Measurements from ENCODE around the gene LARGE1. TPM values are rescaled to one million over a fixed set of nuclear protein-coding genes. Genes with fewer than 3 reads are reported as not detected.

Gene LARGE1
- total and polyA plus RNA-seq, 2 of the 8 experiments (the other 6 are each of a cell fraction or from before 2014, with no cell fraction given), result 43.7 to 83.0 TPM

DNA sequence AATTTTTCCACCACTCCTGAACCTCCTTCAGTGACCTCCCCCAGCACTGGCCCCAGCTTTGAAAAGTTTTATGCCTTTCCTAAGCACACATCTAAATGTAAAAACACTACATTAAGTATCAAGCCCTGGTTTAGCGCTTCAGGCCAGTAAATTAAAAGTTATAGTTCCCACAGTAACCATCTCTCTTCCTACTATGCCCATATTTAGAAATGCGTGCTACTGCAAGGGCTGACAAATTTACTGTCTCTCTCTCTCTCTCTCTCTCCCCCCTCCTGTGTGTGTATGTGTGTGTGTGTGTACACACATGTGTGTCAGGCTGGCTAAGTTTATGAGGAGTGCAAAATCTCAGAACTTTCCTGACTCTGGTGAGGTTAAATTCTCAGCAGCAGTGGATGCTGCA, 231.4 kb downstream of the LARGE1 start (continued):
- TF ChIP-seq, protein P1, sequence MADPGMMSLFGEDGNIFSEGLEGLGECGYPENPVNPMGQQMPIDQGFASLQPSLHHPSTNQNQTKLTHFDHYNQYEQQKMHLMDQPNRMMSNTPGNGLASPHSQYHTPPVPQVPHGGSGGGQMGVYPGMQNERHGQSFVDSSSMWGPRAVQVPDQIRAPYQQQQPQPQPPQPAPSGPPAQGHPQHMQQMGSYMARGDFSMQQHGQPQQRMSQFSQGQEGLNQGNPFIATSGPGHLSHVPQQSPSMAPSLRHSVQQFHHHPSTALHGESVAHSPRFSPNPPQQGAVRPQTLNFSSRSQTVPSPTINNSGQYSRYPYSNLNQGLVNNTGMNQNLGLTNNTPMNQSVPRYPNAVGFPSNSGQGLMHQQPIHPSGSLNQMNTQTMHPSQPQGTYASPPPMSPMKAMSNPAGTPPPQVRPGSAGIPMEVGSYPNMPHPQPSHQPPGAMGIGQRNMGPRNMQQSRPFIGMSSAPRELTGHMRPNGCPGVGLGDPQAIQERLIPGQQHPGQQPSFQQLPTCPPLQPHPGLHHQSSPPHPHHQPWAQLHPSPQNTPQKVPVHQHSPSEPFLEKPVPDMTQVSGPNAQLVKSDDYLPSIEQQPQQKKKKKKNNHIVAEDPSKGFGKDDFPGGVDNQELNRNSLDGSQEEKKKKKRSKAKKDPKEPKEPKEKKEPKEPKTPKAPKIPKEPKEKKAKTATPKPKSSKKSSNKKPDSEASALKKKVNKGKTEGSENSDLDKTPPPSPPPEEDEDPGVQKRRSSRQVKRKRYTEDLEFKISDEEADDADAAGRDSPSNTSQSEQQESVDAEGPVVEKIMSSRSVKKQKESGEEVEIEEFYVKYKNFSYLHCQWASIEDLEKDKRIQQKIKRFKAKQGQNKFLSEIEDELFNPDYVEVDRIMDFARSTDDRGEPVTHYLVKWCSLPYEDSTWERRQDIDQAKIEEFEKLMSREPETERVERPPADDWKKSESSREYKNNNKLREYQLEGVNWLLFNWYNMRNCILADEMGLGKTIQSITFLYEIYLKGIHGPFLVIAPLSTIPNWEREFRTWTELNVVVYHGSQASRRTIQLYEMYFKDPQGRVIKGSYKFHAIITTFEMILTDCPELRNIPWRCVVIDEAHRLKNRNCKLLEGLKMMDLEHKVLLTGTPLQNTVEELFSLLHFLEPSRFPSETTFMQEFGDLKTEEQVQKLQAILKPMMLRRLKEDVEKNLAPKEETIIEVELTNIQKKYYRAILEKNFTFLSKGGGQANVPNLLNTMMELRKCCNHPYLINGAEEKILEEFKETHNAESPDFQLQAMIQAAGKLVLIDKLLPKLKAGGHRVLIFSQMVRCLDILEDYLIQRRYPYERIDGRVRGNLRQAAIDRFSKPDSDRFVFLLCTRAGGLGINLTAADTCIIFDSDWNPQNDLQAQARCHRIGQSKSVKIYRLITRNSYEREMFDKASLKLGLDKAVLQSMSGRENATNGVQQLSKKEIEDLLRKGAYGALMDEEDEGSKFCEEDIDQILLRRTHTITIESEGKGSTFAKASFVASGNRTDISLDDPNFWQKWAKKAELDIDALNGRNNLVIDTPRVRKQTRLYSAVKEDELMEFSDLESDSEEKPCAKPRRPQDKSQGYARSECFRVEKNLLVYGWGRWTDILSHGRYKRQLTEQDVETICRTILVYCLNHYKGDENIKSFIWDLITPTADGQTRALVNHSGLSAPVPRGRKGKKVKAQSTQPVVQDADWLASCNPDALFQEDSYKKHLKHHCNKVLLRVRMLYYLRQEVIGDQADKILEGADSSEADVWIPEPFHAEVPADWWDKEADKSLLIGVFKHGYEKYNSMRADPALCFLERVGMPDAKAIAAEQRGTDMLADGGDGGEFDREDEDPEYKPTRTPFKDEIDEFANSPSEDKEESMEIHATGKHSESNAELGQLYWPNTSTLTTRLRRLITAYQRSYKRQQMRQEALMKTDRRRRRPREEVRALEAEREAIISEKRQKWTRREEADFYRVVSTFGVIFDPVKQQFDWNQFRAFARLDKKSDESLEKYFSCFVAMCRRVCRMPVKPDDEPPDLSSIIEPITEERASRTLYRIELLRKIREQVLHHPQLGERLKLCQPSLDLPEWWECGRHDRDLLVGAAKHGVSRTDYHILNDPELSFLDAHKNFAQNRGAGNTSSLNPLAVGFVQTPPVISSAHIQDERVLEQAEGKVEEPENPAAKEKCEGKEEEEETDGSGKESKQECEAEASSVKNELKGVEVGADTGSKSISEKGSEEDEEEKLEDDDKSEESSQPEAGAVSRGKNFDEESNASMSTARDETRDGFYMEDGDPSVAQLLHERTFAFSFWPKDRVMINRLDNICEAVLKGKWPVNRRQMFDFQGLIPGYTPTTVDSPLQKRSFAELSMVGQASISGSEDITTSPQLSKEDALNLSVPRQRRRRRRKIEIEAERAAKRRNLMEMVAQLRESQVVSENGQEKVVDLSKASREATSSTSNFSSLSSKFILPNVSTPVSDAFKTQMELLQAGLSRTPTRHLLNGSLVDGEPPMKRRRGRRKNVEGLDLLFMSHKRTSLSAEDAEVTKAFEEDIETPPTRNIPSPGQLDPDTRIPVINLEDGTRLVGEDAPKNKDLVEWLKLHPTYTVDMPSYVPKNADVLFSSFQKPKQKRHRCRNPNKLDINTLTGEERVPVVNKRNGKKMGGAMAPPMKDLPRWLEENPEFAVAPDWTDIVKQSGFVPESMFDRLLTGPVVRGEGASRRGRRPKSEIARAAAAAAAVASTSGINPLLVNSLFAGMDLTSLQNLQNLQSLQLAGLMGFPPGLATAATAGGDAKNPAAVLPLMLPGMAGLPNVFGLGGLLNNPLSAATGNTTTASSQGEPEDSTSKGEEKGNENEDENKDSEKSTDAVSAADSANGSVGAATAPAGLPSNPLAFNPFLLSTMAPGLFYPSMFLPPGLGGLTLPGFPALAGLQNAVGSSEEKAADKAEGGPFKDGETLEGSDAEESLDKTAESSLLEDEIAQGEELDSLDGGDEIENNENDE (IDR thresholded peaks at IDR 0.05; ENCODE audit: insufficient replicate concordance, low read length), result no peak
- TF ChIP-seq GABPA (IDR thresholded peaks at IDR 0.05; ENCODE audit: borderline replicate concordance, insufficient read depth, low read length), result no peak
- TF ChIP-seq, protein P2, sequence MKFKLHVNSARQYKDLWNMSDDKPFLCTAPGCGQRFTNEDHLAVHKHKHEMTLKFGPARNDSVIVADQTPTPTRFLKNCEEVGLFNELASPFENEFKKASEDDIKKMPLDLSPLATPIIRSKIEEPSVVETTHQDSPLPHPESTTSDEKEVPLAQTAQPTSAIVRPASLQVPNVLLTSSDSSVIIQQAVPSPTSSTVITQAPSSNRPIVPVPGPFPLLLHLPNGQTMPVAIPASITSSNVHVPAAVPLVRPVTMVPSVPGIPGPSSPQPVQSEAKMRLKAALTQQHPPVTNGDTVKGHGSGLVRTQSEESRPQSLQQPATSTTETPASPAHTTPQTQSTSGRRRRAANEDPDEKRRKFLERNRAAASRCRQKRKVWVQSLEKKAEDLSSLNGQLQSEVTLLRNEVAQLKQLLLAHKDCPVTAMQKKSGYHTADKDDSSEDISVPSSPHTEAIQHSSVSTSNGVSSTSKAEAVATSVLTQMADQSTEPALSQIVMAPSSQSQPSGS (IDR thresholded peaks at IDR 0.05; ENCODE audit: low read length), result no peak
- TF ChIP-seq POLR2AphosphoS5 (IDR thresholded peaks at IDR 0.05; ENCODE audit: low read depth, low read length), result no peak
- no peak for TF ChIP-seq SIN3A (conservative IDR thresholded peaks at IDR 0.05 in 1 of 2, IDR thresholded peaks at IDR 0.05 in 1 of 2; ENCODE audit: low read depth in 1 of 2, low read length in 2 of 2)
- no peak for TF ChIP-seq ZNF274 (IDR thresholded peaks at IDR 0.05; ENCODE audit: borderline replicate concordance, extremely low read depth, low read length)
- TF ChIP-seq, protein P3, sequence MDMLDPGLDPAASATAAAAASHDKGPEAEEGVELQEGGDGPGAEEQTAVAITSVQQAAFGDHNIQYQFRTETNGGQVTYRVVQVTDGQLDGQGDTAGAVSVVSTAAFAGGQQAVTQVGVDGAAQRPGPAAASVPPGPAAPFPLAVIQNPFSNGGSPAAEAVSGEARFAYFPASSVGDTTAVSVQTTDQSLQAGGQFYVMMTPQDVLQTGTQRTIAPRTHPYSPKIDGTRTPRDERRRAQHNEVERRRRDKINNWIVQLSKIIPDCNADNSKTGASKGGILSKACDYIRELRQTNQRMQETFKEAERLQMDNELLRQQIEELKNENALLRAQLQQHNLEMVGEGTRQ (IDR thresholded peaks at IDR 0.05; ENCODE audit: low read length), result no peak
